Vagina (tissue), 2 donors: ENCODE results near the gene RPTN. TPM values are rescaled to one million over a fixed set of nuclear protein-coding genes. Genes with fewer than 3 reads are reported as not detected.

Experiments
- DNase-seq, 2 donors: peaks; one replicate each; pipeline ENCODE4 v3.0.0-alpha.2; 2017; ENCODE audit errors: extremely low spot score in 2 of 2
- H3K27ac ChIP-seq: fragments of 200-600 bp; sonication (generic); one replicate; pipeline ENCODE4 v1.5.1; 2019
- H3K27me3 ChIP-seq: fragments of 200-600 bp; sonication (generic); one replicate; pipeline ENCODE4 v1.5.1; 2019
- H3K36me3 ChIP-seq, 2 donors: fragments of 200-600 bp; sonication (generic); one replicate each; pipeline ENCODE4 v1.5.1; 2017 to 2019
- H3K4me1 ChIP-seq: fragments of 200-600 bp; sonication (generic); one replicate; pipeline ENCODE4 v1.5.1; 2019
- H3K4me3 ChIP-seq, 2 donors: fragments of 200-600 bp; sonication (generic); 1 replicate in 1 of 2; 2 replicates in 1 of 2; pipeline ENCODE4 v1.5.1; 2016 to 2019
- H3K9me3 ChIP-seq: fragments of 200-600 bp; sonication (generic); one replicate; pipeline ENCODE4 v1.5.1; 2019
- CTCF ChIP-seq, 3 experiments: fragments of 450-650 bp in 2 of 3; fragments of 200-600 bp in 1 of 3; sonication (generic) in 1 of 3; IDR thresholded peaks; one replicate each; pipeline ENCODE4 v1.5.1; 2017 to 2019; ENCODE audit warnings: antibody characterized with exemption in 3 of 3, mild to moderate bottlenecking in 2 of 3, moderate library complexity in 2 of 3
- POLR2A ChIP-seq, 2 donors: fragments of 450-650 bp; IDR thresholded peaks; one replicate each; pipeline ENCODE4 v1.6.1; 2017; ENCODE audit warnings: antibody characterized with exemption in 2 of 2, mild to moderate bottlenecking in 2 of 2, moderate library complexity in 2 of 2
- POLR2AphosphoS5 ChIP-seq, 2 donors: sonication (generic); formaldehyde crosslinking; IDR thresholded peaks; one replicate each; pipeline ENCODE4 v1.9.0; 2017; ENCODE audit warnings: antibody characterized with exemption in 2 of 2, mild to moderate bottlenecking in 2 of 2, low read depth in 1 of 2; ENCODE audit not compliant: insufficient read depth in 1 of 2
- intact Hi-C: fragments of 100-400 bp; cut with DNase I; formaldehyde crosslinking; loops from one replicate; pipeline ENCODE4 v1.15.1; 2023
- total RNA-seq: library from RNA; depleted of rRNA; stranded (reverse); fragments of >200 nt; gene quantifications from one replicate; pipeline ENCODE4 v1.2.3, GENCODE V29; 2016

RPTN gene
- total RNA-seq, 1 donor from 2014 or later = 0.25 TPM

GRCh38 chr1:152130186-152130585 is 28.8 kb downstream of the RPTN start:
- H3K9me3 ChIP-seq = no peaks in the 10 kb centered on the region
- no peaks in the 10 kb centered on the region for H3K36me3 ChIP-seq
- no peaks in the 10 kb centered on the region for H3K4me1 ChIP-seq
- H3K4me3 ChIP-seq = no peak overlapping the region
- intact Hi-C loops = no loop called here
- H3K27me3 ChIP-seq = no peaks in the 10 kb centered on the region
- no peak for TF ChIP-seq POLR2AphosphoS5 (IDR thresholded peaks at IDR 0.05; ENCODE audit: insufficient read depth in 1 of 2, low read depth in 1 of 2)
- no peak for TF ChIP-seq POLR2A (IDR thresholded peaks at IDR 0.05)
- TF ChIP-seq CTCF (IDR thresholded peaks at IDR 0.05) = no peak
- H3K27ac ChIP-seq = no peak overlapping the region
- DNase-seq = no peak

GRCh38 chr1:152127673-152128072 is 31.4 kb downstream of the RPTN start:
- TF ChIP-seq POLR2A (IDR thresholded peaks at IDR 0.05) = no peak
- no peak for TF ChIP-seq POLR2AphosphoS5 (IDR thresholded peaks at IDR 0.05; ENCODE audit: insufficient read depth in 1 of 2, low read depth in 1 of 2)
- TF ChIP-seq CTCF (IDR thresholded peaks at IDR 0.05) = no peak
- Histone ChIP-seq H3K27ac (no peak overlapping the region), H3K27me3 (no peaks in the 10 kb centered on the region), H3K36me3 (no peaks in the 10 kb centered on the region), H3K9me3 (no peaks in the 10 kb centered on the region), H3K4me1 (no peaks in the 10 kb centered on the region), H3K4me3 (no peak overlapping the region)
- intact Hi-C loops = no loop called here
- DNase-seq = no peak

- intact Hi-C loops = no loop called here
- H3K27me3 ChIP-seq = no peaks in the 10 kb centered on the region
- H3K4me3 ChIP-seq = no peak overlapping the region
- no peaks in the 10 kb centered on the region for H3K9me3 ChIP-seq
- H3K36me3 ChIP-seq = no peaks in the 10 kb centered on the region
- no peak for DNase-seq
- H3K4me1 ChIP-seq = no peaks in the 10 kb centered on the region
- no peak overlapping the region for H3K27ac ChIP-seq
- TF ChIP-seq POLR2A (IDR thresholded peaks at IDR 0.05) (no peak), CTCF (IDR thresholded peaks at IDR 0.05) (no peak), POLR2AphosphoS5 (IDR thresholded peaks at IDR 0.05; ENCODE audit: insufficient read depth in 1 of 2, low read depth in 1 of 2) (no peak)
These were observed 33.1 kb downstream of the RPTN start for GRCh38 chr1:152125834-152126443.

GRCh38 chr1:152118915-152119314 is 40.1 kb downstream of the RPTN start:
- Histone ChIP-seq H3K27ac (no peak overlapping the region), H3K4me1 (no peaks in the 10 kb centered on the region), H3K4me3 (no peak overlapping the region), H3K9me3 (no peaks in the 10 kb centered on the region), H3K36me3 (no peaks in the 10 kb centered on the region), H3K27me3 (no peaks in the 10 kb centered on the region)
- DNase-seq = no peak
- intact Hi-C loops = no loop called here
- no peak for TF ChIP-seq CTCF (IDR thresholded peaks at IDR 0.05)
- TF ChIP-seq POLR2A (IDR thresholded peaks at IDR 0.05) = no peak
- TF ChIP-seq POLR2AphosphoS5 (IDR thresholded peaks at IDR 0.05; ENCODE audit: insufficient read depth in 1 of 2, low read depth in 1 of 2) = no peak

GRCh38 chr1:152115344-152115743 is 43.7 kb downstream of the RPTN start, which contains the start of gene TCHH:
Gene TCHH, minus strand, starts transcription at chr1:152115444. Its CDS starts 1,364 bp downstream, at chr1:152114080.
- intact Hi-C loops = no loop called here

More at GRCh38 chr1:152115344-152115743, 43.7 kb downstream of the RPTN start, which contains the start of gene TCHH:
- Histone ChIP-seq H3K27ac (no peak within 1 kb of the TSS), H3K4me1 (peaks cover 25% of the 10 kb centered on the region), H3K9me3 (no peaks in the 10 kb centered on the region), H3K4me3 (no peak within 1 kb of the TSS), H3K36me3 (no peaks in the 10 kb centered on the region), H3K27me3 (no peaks in the 10 kb centered on the region)
- no peak for TF ChIP-seq CTCF (IDR thresholded peaks at IDR 0.05)
- TF ChIP-seq POLR2A (IDR thresholded peaks at IDR 0.05) = no peak
- TF ChIP-seq POLR2AphosphoS5 (IDR thresholded peaks at IDR 0.05; ENCODE audit: insufficient read depth in 1 of 2, low read depth in 1 of 2) = no peak
- no peak for DNase-seq
